Transverse colon (tissue), 4 donors: ENCODE measurements around the gene CHFR.

Experiments
- CTCF ChIP-seq, 5 experiments: fragments of 200-600 bp in 3 of 5; fragments of 450-650 bp in 2 of 5; sonication (generic) in 3 of 5; IDR thresholded peaks; 1 replicate in 2 of 5; 2 replicates in 3 of 5; pipeline ENCODE4 v1.5.1; 2016 to 2017; ENCODE audit warnings: antibody characterized with exemption in 5 of 5, inconsistent platforms in 3 of 5, mild to moderate bottlenecking in 2 of 5, moderate library complexity in 1 of 5
- EP300 ChIP-seq: sonication (generic); formaldehyde crosslinking; IDR thresholded peaks from one replicate; pipeline ENCODE4 v1.6.1; 2017; ENCODE audit warnings: antibody characterized with exemption, low read depth
- POLR2A ChIP-seq: fragments of 450-650 bp; IDR thresholded peaks from one replicate; pipeline ENCODE4 v1.6.1; 2016; ENCODE audit warnings: antibody characterized with exemption, mild to moderate bottlenecking, moderate library complexity
- POLR2AphosphoS5 ChIP-seq, 3 donors: sonication (generic); formaldehyde crosslinking; IDR thresholded peaks; one replicate each; pipeline ENCODE4 v1.6.1; 2016; ENCODE audit warnings: antibody characterized with exemption in 3 of 3

- TF ChIP-seq CTCF (IDR thresholded peaks at IDR 0.05) (no peak), POLR2A (no peak), POLR2AphosphoS5 (IDR thresholded peaks at IDR 0.05) (no peak), EP300 (no peak)
Observed at GRCh38 chr12:132881818-132882217, 5.6 kb downstream of the CHFR start.
